Measurements from ENCODE around the gene MXI1.

The MXI1 gene

GRCh38 chr10:110168601-110169481 is 38.6 kb upstream of the MXI1 start:
- Histone ChIP-seq H3K4me1 (ENCODE audit: insufficient read depth, low read length, poor library complexity, severe bottlenecking) (no peaks in the 10 kb centered on the region), H3K9ac (ENCODE audit: low read depth, low read length, poor library complexity, severe bottlenecking) (no peak overlapping the region), H3K9me3 (ENCODE audit: insufficient read depth, low read depth, low read length) (no peaks in the 10 kb centered on the region), H3K9me2 (replicated peaks; ENCODE audit: low read depth, low read length) (no peaks in the 10 kb centered on the region), H3K79me2 (ENCODE audit: insufficient read depth, low read length) (no peaks in the 10 kb centered on the region), H3K27me3 (ENCODE audit: insufficient read depth, low read length, poor library complexity, severe bottlenecking) (peaks cover 82% of the 10 kb centered on the region), H4K20me1 (ENCODE audit: insufficient read depth, low read length, poor library complexity, severe bottlenecking) (no peaks in the 10 kb centered on the region), H3F3A (ENCODE audit: low read depth) (no peaks in the 10 kb centered on the region), H3K4me3 (ENCODE audit: low read length, poor library complexity, severe bottlenecking) (no peak overlapping the region), H2AFZ (ENCODE audit: low read length) (no peak overlapping the region), H3K36me3 (ENCODE audit: insufficient read depth, low read length) (no peaks in the 10 kb centered on the region), H3K4me2 (ENCODE audit: low read depth, low read length, poor library complexity, severe bottlenecking) (no peak overlapping the region)
- no peak for TF ChIP-seq EZH2phosphoT487 (IDR thresholded peaks at IDR 0.05; ENCODE audit: borderline replicate concordance)
- TF ChIP-seq CTCF (conservative IDR thresholded peaks at IDR 0.05; ENCODE audit: low read length) = no peak

- Histone ChIP-seq H3F3A (ENCODE audit: low read depth) (no peaks in the 10 kb centered on the region), H2AFZ (ENCODE audit: low read length) (no peak overlapping the region), H3K79me2 (ENCODE audit: insufficient read depth, low read length) (no peaks in the 10 kb centered on the region), H3K9me3 (ENCODE audit: insufficient read depth, low read depth, low read length) (no peaks in the 10 kb centered on the region), H3K4me3 (ENCODE audit: low read length, poor library complexity, severe bottlenecking) (no peak overlapping the region), H4K20me1 (ENCODE audit: insufficient read depth, low read length, poor library complexity, severe bottlenecking) (no peaks in the 10 kb centered on the region), H3K9ac (ENCODE audit: low read depth, low read length, poor library complexity, severe bottlenecking) (no peak overlapping the region), H3K4me2 (ENCODE audit: low read depth, low read length, poor library complexity, severe bottlenecking) (no peak overlapping the region), H3K36me3 (ENCODE audit: insufficient read depth, low read length) (no peaks in the 10 kb centered on the region), H3K9me2 (replicated peaks; ENCODE audit: low read depth, low read length) (no peaks in the 10 kb centered on the region), H3K27me3 (ENCODE audit: insufficient read depth, low read length, poor library complexity, severe bottlenecking) (peaks cover 82% of the 10 kb centered on the region), H3K4me1 (ENCODE audit: insufficient read depth, low read length, poor library complexity, severe bottlenecking) (no peaks in the 10 kb centered on the region)
- TF ChIP-seq EZH2phosphoT487 (IDR thresholded peaks at IDR 0.05; ENCODE audit: borderline replicate concordance) (no peak), CTCF (conservative IDR thresholded peaks at IDR 0.05; ENCODE audit: low read length) (no peak)
Measured at GRCh38 chr10:110169586-110169985, 37.8 kb upstream of the MXI1 start.

GRCh38 chr10:110170142-110170971 is 37.0 kb upstream of the MXI1 start:
- no peaks in the 10 kb centered on the region for H4K20me1 ChIP-seq (ENCODE audit: insufficient read depth, low read length, poor library complexity, severe bottlenecking)
- no peak overlapping the region for H3K9ac ChIP-seq (ENCODE audit: low read depth, low read length, poor library complexity, severe bottlenecking)
- peaks cover 75% of the 10 kb centered on the region for H3K27me3 ChIP-seq (ENCODE audit: insufficient read depth, low read length, poor library complexity, severe bottlenecking)
- H3K79me2 ChIP-seq (ENCODE audit: insufficient read depth, low read length) = no peaks in the 10 kb centered on the region
- no peak overlapping the region for H2AFZ ChIP-seq (ENCODE audit: low read length)
- H3K9me3 ChIP-seq (ENCODE audit: insufficient read depth, low read depth, low read length) = no peaks in the 10 kb centered on the region
- no peaks in the 10 kb centered on the region for H3K4me1 ChIP-seq (ENCODE audit: insufficient read depth, low read length, poor library complexity, severe bottlenecking)
- no peaks in the 10 kb centered on the region for H3K9me2 ChIP-seq (replicated peaks; ENCODE audit: low read depth, low read length)
- TF ChIP-seq CTCF (conservative IDR thresholded peaks at IDR 0.05; ENCODE audit: low read length) (no peak), EZH2phosphoT487 (IDR thresholded peaks at IDR 0.05; ENCODE audit: borderline replicate concordance) (no peak)
- H3K4me3 ChIP-seq (ENCODE audit: low read length, poor library complexity, severe bottlenecking) = no peak overlapping the region
- H3K4me2 ChIP-seq (ENCODE audit: low read depth, low read length, poor library complexity, severe bottlenecking) = no peak overlapping the region
- H3F3A ChIP-seq (ENCODE audit: low read depth) = no peaks in the 10 kb centered on the region
- H3K36me3 ChIP-seq (ENCODE audit: insufficient read depth, low read length) = no peaks in the 10 kb centered on the region

All from Loucy (cell line).